HEK293 (cell line): Measurements from ENCODE around the gene DPH7.
A peak's percentile ranks its signal among the peaks of the same experiment; 100 is the strongest.
"Not testable (repeated sequence)": the region's sequence is repeated elsewhere in the genome, so short reads cannot be mapped to it uniquely, and the experiment has no call there.

Experiments used
- CTCF ChIA-PET: fragments of 350-600 bp; formaldehyde crosslinking; extraction: SDS; loops from one replicate; lab custom pipeline; 2021; ENCODE audit warnings: antibody characterized with exemption; lab: Yijun Ruan, JAX
- POLR2A ChIA-PET: fragments of 300-600 bp; formaldehyde crosslinking; extraction: SDS; loops from one replicate; lab custom pipeline; 2020; ENCODE audit warnings: antibody characterized with exemption, inconsistent platforms; lab: Yijun Ruan, JAX
- H3K27ac ChIP-seq: fragments of 200-500 bp; sonication (Bioruptor generic); 2 replicates; pipeline ENCODE4 v1.5.1; 2014; ENCODE audit warnings: low read depth, low read length, control low read depth, inconsistent platforms; ENCODE audit errors: extremely low read depth
- H3K36me3 ChIP-seq, 2 experiments: fragments of 200-500 bp in 1 of 2; sonication (Bioruptor generic) in 1 of 2; 1 replicate in 1 of 2; 2 replicates in 1 of 2; pipeline ENCODE4 v1.5.1; 2014 to 2017; ENCODE audit warnings: inconsistent platforms in 2 of 2, low read length in 2 of 2; ENCODE audit not compliant: control insufficient read depth in 2 of 2, insufficient read depth in 1 of 2
- H3K4me1 ChIP-seq: fragments of 200-500 bp; sonication (Bioruptor generic); 2 replicates; pipeline ENCODE4 v1.5.1; 2014; ENCODE audit warnings: mild to moderate bottlenecking, low read length, inconsistent platforms; ENCODE audit not compliant: control insufficient read depth, insufficient read depth
- H3K4me3 ChIP-seq: 2 replicates; pipeline ENCODE4 v1.5.1; 2011; ENCODE audit warnings: low read depth, mild to moderate bottlenecking, control low read depth, low read length, moderate library complexity
- H3K9me3 ChIP-seq: fragments of 200-500 bp; sonication (Bioruptor generic); 2 replicates; pipeline ENCODE4 v1.5.1; 2014; ENCODE audit warnings: low read depth, low read length, inconsistent platforms; ENCODE audit not compliant: control insufficient read depth, insufficient read depth
- BCL11A ChIP-seq: fragments of 450-650 bp; formaldehyde crosslinking; IDR thresholded peaks from 2 replicates; pipeline ENCODE4 v1.5.1; 2016; ENCODE audit warnings: low read depth, missing biosample characterization, missing genetic modification characterization
- KLF1 ChIP-seq: fragments of 450-650 bp; formaldehyde crosslinking; IDR thresholded peaks from 2 replicates; pipeline ENCODE4 v1.5.1; 2016; ENCODE audit warnings: missing biosample characterization, missing genetic modification characterization
- KLF9 ChIP-seq: fragments of 450-650 bp; formaldehyde crosslinking; IDR thresholded peaks from 2 replicates; pipeline ENCODE4 v1.5.1; 2016; ENCODE audit warnings: missing biosample characterization, missing genetic modification characterization, low read depth
- MEIS1 ChIP-seq: sonication (generic); formaldehyde crosslinking; IDR thresholded peaks from 2 replicates; pipeline ENCODE4 v1.8.1; 2022; ENCODE audit warnings: missing genetic modification reagents, mild to moderate bottlenecking, borderline replicate concordance
- OVOL3 ChIP-seq: fragments of 450-650 bp; formaldehyde crosslinking; IDR thresholded peaks from 2 replicates; pipeline ENCODE4 v1.5.1; 2016; ENCODE audit warnings: missing biosample characterization, missing genetic modification characterization
- PBX3 ChIP-seq: sonication (generic); formaldehyde crosslinking; IDR thresholded peaks from 2 replicates; pipeline ENCODE4 v1.8.1; 2022; ENCODE audit warnings: mild to moderate bottlenecking, moderate library complexity, missing genetic modification reagents
- SP2 ChIP-seq: fragments of 450-650 bp; formaldehyde crosslinking; IDR thresholded peaks from 2 replicates; pipeline ENCODE4 v1.5.1; 2016; ENCODE audit warnings: missing biosample characterization, missing genetic modification characterization
- YY1 ChIP-seq: fragments of 450-650 bp; formaldehyde crosslinking; IDR thresholded peaks from 2 replicates; pipeline ENCODE4 v1.5.1; 2018; ENCODE audit warnings: missing biosample characterization, missing genetic modification characterization
- ZBTB20 ChIP-seq: fragments of 450-650 bp; formaldehyde crosslinking; IDR thresholded peaks from 2 replicates; pipeline ENCODE4 v1.5.1; 2016; ENCODE audit warnings: missing biosample characterization, missing genetic modification characterization
- ZBTB26 ChIP-seq: fragments of 450-650 bp; formaldehyde crosslinking; optimal IDR thresholded peaks from 2 replicates; pipeline ENCODE3; 2016; ENCODE audit warnings: missing biosample characterization, mild to moderate bottlenecking, missing genetic modification characterization
- ZNF121 ChIP-seq: fragments of 450-650 bp; formaldehyde crosslinking; IDR thresholded peaks from 2 replicates; pipeline ENCODE4 v1.5.1; 2016; ENCODE audit warnings: missing biosample characterization, missing genetic modification characterization
- ZNF138 ChIP-seq: fragments of 450-650 bp; formaldehyde crosslinking; IDR thresholded peaks from 2 replicates; pipeline ENCODE4 v1.5.1; 2016; ENCODE audit warnings: missing biosample characterization, missing genetic modification characterization, borderline replicate concordance
- ZNF146 ChIP-seq: fragments of 450-650 bp; formaldehyde crosslinking; IDR thresholded peaks from 2 replicates; pipeline ENCODE4 v1.5.1; 2016; ENCODE audit warnings: missing biosample characterization, missing genetic modification characterization
- ZNF16 ChIP-seq: fragments of 450-650 bp; formaldehyde crosslinking; IDR thresholded peaks from 2 replicates; pipeline ENCODE4 v1.5.1; 2016; ENCODE audit warnings: low read depth, missing biosample characterization, missing genetic modification characterization
- ZNF169 ChIP-seq: fragments of 450-650 bp; formaldehyde crosslinking; IDR thresholded peaks from 2 replicates; pipeline ENCODE4 v1.5.1; 2016; ENCODE audit warnings: missing biosample characterization, missing genetic modification characterization
- ZNF175 ChIP-seq: fragments of 450-650 bp; formaldehyde crosslinking; IDR thresholded peaks from 2 replicates; pipeline ENCODE4 v1.5.1; 2016; ENCODE audit warnings: missing biosample characterization, missing genetic modification characterization
- ZNF214 ChIP-seq: fragments of 450-650 bp; formaldehyde crosslinking; IDR thresholded peaks from 2 replicates; pipeline ENCODE4 v1.5.1; 2017; ENCODE audit warnings: missing biosample characterization, mild to moderate bottlenecking, missing genetic modification characterization, borderline replicate concordance
- ZNF324 ChIP-seq: fragments of 450-650 bp; formaldehyde crosslinking; IDR thresholded peaks from 2 replicates; pipeline ENCODE4 v1.5.1; 2016; ENCODE audit warnings: missing biosample characterization, missing genetic modification characterization
- ZNF37A ChIP-seq: fragments of 450-650 bp; IDR thresholded peaks from 2 replicates; pipeline ENCODE4 v1.5.1; 2018; ENCODE audit warnings: missing biosample characterization, missing genetic modification characterization
- ZNF426 ChIP-seq: fragments of 450-650 bp; formaldehyde crosslinking; IDR thresholded peaks from 2 replicates; pipeline ENCODE4 v1.5.1; 2017; ENCODE audit warnings: missing biosample characterization, missing genetic modification characterization, mild to moderate bottlenecking, inconsistent platforms, moderate library complexity
- ZNF580 ChIP-seq: fragments of 450-650 bp; formaldehyde crosslinking; IDR thresholded peaks from 2 replicates; pipeline ENCODE4 v1.5.1; 2016; ENCODE audit warnings: missing biosample characterization, missing genetic modification characterization
- ZNF677 ChIP-seq: fragments of 450-650 bp; IDR thresholded peaks from 2 replicates; pipeline ENCODE4 v1.5.0; 2018; ENCODE audit warnings: missing biosample characterization, mild to moderate bottlenecking, missing genetic modification characterization, moderate library complexity
- ZNF704 ChIP-seq: fragments of 450-650 bp; formaldehyde crosslinking; IDR thresholded peaks from 2 replicates; pipeline ENCODE4 v1.5.1; 2016; ENCODE audit warnings: missing biosample characterization, missing genetic modification characterization
- ZNF747 ChIP-seq: fragments of 450-650 bp; formaldehyde crosslinking; IDR thresholded peaks from 2 replicates; pipeline ENCODE4 v1.5.1; 2016; ENCODE audit warnings: missing biosample characterization, missing genetic modification characterization
- ZNF792 ChIP-seq: fragments of 450-650 bp; formaldehyde crosslinking; IDR thresholded peaks from 2 replicates; pipeline ENCODE4 v1.5.1; 2016; ENCODE audit warnings: missing biosample characterization, missing genetic modification characterization
- ZSCAN30 ChIP-seq: fragments of 450-650 bp; IDR thresholded peaks from 2 replicates; pipeline ENCODE4 v1.5.1; 2018; ENCODE audit warnings: missing biosample characterization, mild to moderate bottlenecking, missing genetic modification characterization, moderate library complexity

The DPH7 gene

GRCh38 chr9:137554349-137554748 is 24.4 kb downstream of the DPH7 start:
- CTCF ChIA-PET: interaction anchor here (0.9 to 1.1 kb wide), 4 partner anchors 19 to 75 kb away, joined by 4 to 8 read pairs (median 4); no protein-coding TSS in a partner anchor
- Histone ChIP-seq H3K36me3 (peaks cover 18 to 48% of the 10 kb centered on the region in 2 experiments), H3K4me1 (no peaks in the 10 kb centered on the region), H3K9me3 (no peaks in the 10 kb centered on the region), H3K27ac (no peak overlapping the region), H3K4me3 (no peak overlapping the region)
- TF ChIP-seq SP2 (tag by site-specific recombination) (no peak), MEIS1 (no peak), ZNF175 (tag by site-specific recombination) (no peak), ZNF121 (tag by site-specific recombination) (0 out of 2 replicates have a peak, but pooled peaks have one; percentile 53)
- POLR2A ChIA-PET: interaction anchor here (0.7 kb wide), 1 partner anchor 91 kb away, joined by 3 read pairs; no protein-coding TSS in a partner anchor

- H3K9me3 ChIP-seq, H3K4me3 ChIP-seq, H3K27ac ChIP-seq, POLR2A ChIA-PET, H3K4me1 ChIP-seq: not testable (repeated sequence)
- TF ChIP-seq ZBTB20 (0 out of 2 replicates have a peak, but pooled peaks have one; percentile 47), ZNF146 (tag by site-specific recombination) (0 out of 2 replicates have a peak, but pooled peaks have one; percentile 1)
- peaks cover 18 to 47% of the 10 kb centered on the region in 2 experiments for H3K36me3 ChIP-seq
- CTCF ChIA-PET: interaction anchor here (0.8 to 1.1 kb wide), 5 partner anchors 8 to 75 kb away, joined by 4 to 8 read pairs (median 4); no protein-coding TSS in a partner anchor
Observed at GRCh38 chr9:137553654-137554053, 25.1 kb downstream of the DPH7 start.

GRCh38 chr9:137552022-137552768 is 26.5 kb downstream of the DPH7 start:
- Histone ChIP-seq H3K4me3 (peak overlapping the region; percentile 77), H3K27ac (peak overlapping the region; percentile 73; the same call in 1 of the 2 replicates), H3K9me3 (no peaks in the 10 kb centered on the region), H3K36me3 (peaks cover 8 to 36% of the 10 kb centered on the region in 2 experiments; a peak in 2 of 3 replicates), H3K4me1 (no peaks in the 10 kb centered on the region)
- POLR2A ChIA-PET: interaction anchor here (0.5 to 1.9 kb wide), 18 partner anchors 9 to 1434 kb away, joined by 3 to 9 read pairs (median 4); partner anchors contain the start of genes ARRDC1, DPH7, ENTPD8 and EXD3
- CTCF ChIA-PET: interaction anchor here (0.5 to 1.2 kb wide), 11 partner anchors 17 to 523 kb away, joined by 3 to 4 read pairs (median 3); partner anchors contain the start of gene DPH7
- TF ChIP-seq ZNF16 (no peak), ZNF138 (tag by site-specific recombination) (no peak), ZSCAN30 (tag by site-specific recombination) (no peak; the same call in 1 of the 2 replicates), ZNF580 (0 out of 2 replicates have a peak, but pooled peaks have one; percentile 21), ZNF324 (tag by site-specific recombination) (no peak), BCL11A (tag by site-specific recombination) (peak; percentile 22; the same call in 1 of the 2 replicates), KLF1 (tag by site-specific recombination) (peak; percentile 77), ZNF37A (tag by site-specific recombination) (no peak), ZNF169 (tag by site-specific recombination) (no peak), ZNF426 (no peak), ZNF677 (tag by site-specific recombination) (no peak), ZBTB26 (peak; percentile 76), ZNF214 (no peak), KLF9 (tag by site-specific recombination) (peak; percentile 38), ZNF747 (tag by site-specific recombination) (no peak), ZNF704 (tag by site-specific recombination) (no peak), OVOL3 (tag by site-specific recombination) (no peak), PBX3 (CRISPR knock-in tag) (0 out of 2 replicates have a peak, but pooled peaks have one; percentile 73), YY1 (tag by site-specific recombination) (0 out of 2 replicates have a peak, but pooled peaks have one; percentile 8), ZNF792 (tag by site-specific recombination) (no peak)
